Bone marrow (tissue), 2 donors: ENCODE results near the gene RCAN1.

ENCODE experiments used
- DNase-seq, 2 donors: peaks; one replicate each; lab custom pipeline; 2025; lab: John Stamatoyannopoulos, UW

RCAN1 gene

GRCh38 chr21:34614628-34615486 is at the start of gene RCAN1:
Gene RCAN1, minus strand, starts transcription at chr21:34615113. Its CDS starts 102 bp downstream, at chr21:34615011.
- DNase-seq: peak; percentile 69 to 95

- DNase-seq: no peak
These were observed 46.9 kb upstream of the RCAN1 start for GRCh38 chr21:34661848-34662247.

- no peak for DNase-seq
These were observed 38.6 kb upstream of the RCAN1 start for GRCh38 chr21:34653522-34653921.

- DNase-seq: no peak
These were observed 36.7 kb upstream of the RCAN1 start for GRCh38 chr21:34651642-34652041.

- DNase-seq: no peak
These were observed 36.0 kb upstream of the RCAN1 start for GRCh38 chr21:34650861-34651431.

GRCh38 chr21:34649400-34649799 is 34.5 kb upstream of the RCAN1 start:
- DNase-seq: no peak

- no peak for DNase-seq
These were observed 33.9 kb upstream of the RCAN1 start for GRCh38 chr21:34648739-34649297.

- no peak for DNase-seq
These were observed 32.6 kb upstream of the RCAN1 start for GRCh38 chr21:34647555-34647954.

- no peak for DNase-seq
These were observed 29.9 kb upstream of the RCAN1 start for GRCh38 chr21:34644825-34645224.

- no peak for DNase-seq
These were observed 27.5 kb upstream of the RCAN1 start for GRCh38 chr21:34642211-34643075.

GRCh38 chr21:34640858-34641257 is 25.9 kb upstream of the RCAN1 start:
- no peak for DNase-seq

- peak in 1 of 2 donors; percentile 23 for DNase-seq
These were observed 25.2 kb upstream of the RCAN1 start for GRCh38 chr21:34639882-34640788.

GRCh38 chr21:34639250-34639649 is 24.3 kb upstream of the RCAN1 start:
- DNase-seq: no peak

GRCh38 chr21:34636961-34637360 is 22.0 kb upstream of the RCAN1 start:
- DNase-seq: no peak

GRCh38 chr21:34635307-34635706 is 20.4 kb upstream of the RCAN1 start:
- DNase-seq: no peak

GRCh38 chr21:34632498-34632897 is 17.6 kb upstream of the RCAN1 start:
- no peak for DNase-seq

GRCh38 chr21:34630536-34631143 is 15.7 kb upstream of the RCAN1 start:
- DNase-seq: peak in 1 of 2 donors; percentile 50

GRCh38 chr21:34626131-34626530 is 11.2 kb upstream of the RCAN1 start:
- no peak for DNase-seq

GRCh38 chr21:34625030-34625593 is 10.2 kb upstream of the RCAN1 start:
- DNase-seq: no peak

GRCh38 chr21:34623516-34623915 is 8.6 kb upstream of the RCAN1 start:
- DNase-seq: no peak
